HG02798 (cell line): ENCODE measurements around the gene SPSB1.
A peak's percentile ranks its signal among the peaks of the same experiment; 100 is the strongest.

Experiments
- ATAC-seq: cut with Tn5 transposase; IDR thresholded peaks from one replicate; pipeline ENCODE4 v1.9.1; 2021; ENCODE audit warnings: mild to moderate bottlenecking; ENCODE audit not compliant: unreplicated experiment, poor library complexity

The SPSB1 gene

DNA sequence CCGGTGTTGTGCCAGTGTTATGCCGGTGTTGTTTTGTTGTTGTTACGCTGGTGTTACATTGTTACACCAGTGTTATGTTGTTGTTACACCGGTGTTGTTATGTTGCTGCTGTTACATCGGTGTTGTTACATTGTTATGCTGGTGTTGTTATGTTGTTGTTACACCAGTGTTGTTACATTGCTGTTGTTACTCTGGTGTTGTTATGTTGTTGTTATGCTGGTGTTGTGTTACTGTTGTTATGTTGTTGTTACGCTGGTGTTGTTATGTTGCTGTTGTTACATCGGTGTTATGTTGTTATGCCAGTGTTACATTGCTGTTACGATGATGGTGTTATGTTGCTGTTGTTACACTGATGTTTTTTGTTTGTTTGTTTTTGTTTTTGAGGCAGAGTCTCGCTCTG is 34.1 kb upstream of the SPSB1 start:
- no peak for ATAC-seq

DNA sequence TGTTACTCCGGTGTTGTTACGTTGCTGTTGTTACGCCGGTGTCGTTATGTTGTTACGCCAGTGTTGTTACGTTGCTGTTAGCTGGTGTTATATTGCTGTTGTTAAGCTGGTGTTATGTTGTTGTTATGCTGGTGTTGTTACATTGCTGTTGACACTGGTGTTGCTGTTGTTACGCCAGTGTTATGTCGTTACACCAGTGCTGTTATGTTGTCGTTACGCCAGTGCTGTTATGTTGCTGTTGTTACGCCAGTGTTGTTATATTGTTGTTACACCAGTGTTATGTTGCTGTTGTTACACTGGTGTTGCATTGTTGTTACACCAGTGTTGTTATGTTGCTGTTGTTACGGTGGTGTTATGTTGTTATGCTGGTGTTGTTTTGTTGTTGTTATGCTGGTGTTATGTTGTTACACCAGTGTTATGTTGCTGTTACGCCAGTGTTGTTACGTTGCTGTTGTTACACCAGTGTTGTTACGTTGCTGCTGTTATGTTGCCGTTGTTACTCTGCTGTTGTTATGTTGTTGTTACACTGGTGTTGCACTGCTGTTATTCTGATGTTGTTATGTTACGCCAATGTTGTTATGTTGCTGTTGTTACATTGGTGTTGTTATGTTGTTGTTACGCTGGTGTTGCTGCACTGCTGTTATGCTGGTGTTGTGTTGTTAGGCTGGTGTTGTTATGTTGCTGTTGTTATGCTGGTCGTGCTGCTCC is 32.5 kb upstream of the SPSB1 start:
- no peak for ATAC-seq

DNA sequence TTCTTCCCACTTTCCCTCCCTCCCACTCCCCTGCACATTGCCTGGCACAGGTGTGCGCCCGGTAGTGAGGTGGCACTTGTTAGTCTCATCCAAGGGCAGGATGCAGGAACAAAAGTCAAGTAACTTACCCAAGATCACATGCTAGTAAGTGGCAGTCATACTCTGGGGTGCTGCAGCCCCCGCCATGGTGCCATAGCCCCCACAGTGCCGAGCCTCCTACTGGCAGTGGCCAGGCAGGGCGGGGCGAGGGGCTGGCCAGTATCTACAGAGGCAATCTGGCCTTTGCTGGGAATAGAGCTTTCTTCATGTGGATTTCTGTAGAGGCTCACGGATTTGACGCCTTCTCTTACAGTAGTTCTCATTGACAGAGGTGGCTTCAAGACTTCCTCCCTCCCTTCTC is 31.2 kb upstream of the SPSB1 start:
- ATAC-seq, result no peak

DNA sequence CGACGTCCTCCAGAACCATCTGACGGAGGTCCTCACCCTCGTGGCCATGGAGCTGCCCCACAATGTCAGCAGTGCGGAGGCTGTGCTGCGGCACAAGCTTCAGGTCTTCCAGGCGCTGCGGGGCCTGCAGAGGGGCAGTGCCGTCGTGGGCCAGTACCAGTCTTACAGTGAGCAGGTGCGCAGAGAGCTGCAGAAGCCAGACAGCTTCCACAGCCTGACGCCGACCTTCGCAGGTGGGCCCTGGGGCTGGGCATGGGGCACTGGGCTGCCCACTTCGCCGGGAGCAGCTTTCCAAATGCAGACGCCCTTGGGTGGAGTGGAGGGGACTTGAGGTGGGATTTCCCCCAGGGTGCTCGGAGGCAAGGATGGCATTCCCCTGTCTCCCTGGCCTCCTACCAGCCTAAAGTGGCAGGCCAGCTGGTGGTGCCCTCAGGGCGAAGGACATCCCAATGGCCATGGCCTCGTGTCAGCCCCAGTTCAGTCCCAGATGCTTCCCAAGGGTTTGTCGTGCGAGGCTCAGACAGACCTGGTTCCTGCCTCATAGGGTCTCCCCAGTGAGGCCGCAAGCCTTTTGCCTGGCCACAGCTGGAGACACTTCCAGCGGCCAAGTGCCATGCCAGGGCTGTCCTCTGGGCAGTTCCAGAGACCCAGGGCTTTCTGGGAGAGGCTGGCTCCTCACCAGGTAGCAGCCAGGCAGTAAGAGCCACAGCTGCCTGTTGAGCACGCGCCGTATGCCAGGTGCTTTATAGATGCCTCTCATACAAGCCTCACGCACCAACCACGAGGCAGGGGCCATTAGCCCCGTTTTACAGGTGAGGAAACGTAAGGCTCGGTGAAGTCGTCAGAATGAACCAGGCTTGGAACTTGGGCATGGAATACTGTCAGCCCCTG is 30.4 kb upstream of the SPSB1 start:
- no peak for ATAC-seq

DNA sequence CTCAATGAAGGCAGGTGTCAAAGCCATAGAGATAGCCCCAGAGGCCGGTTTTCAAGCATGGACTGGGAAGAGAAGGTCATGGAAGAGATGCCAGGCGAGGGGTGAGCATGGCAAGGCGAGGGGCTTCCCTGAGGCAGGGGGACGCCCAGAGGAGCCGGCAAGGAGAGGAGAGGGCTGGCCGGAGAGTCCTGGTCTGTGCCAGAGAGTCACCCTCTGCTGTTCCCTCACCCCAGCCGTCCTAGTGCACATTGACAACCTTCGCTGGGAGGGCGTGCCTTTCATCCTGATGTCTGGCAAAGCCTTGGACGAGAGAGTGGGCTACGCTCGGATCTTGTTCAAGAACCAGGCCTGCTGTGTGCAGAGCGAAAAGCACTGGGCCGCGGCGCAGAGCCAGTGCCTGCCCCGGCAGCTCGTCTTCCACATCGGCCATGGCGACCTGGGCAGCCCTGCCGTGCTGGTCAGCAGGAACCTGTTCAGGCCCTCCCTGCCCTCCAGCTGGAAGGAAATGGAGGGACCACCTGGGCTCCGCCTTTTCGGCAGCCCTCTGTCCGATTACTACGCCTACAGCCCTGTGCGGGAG is 29.3 kb upstream of the SPSB1 start:
- no peak for ATAC-seq

DNA sequence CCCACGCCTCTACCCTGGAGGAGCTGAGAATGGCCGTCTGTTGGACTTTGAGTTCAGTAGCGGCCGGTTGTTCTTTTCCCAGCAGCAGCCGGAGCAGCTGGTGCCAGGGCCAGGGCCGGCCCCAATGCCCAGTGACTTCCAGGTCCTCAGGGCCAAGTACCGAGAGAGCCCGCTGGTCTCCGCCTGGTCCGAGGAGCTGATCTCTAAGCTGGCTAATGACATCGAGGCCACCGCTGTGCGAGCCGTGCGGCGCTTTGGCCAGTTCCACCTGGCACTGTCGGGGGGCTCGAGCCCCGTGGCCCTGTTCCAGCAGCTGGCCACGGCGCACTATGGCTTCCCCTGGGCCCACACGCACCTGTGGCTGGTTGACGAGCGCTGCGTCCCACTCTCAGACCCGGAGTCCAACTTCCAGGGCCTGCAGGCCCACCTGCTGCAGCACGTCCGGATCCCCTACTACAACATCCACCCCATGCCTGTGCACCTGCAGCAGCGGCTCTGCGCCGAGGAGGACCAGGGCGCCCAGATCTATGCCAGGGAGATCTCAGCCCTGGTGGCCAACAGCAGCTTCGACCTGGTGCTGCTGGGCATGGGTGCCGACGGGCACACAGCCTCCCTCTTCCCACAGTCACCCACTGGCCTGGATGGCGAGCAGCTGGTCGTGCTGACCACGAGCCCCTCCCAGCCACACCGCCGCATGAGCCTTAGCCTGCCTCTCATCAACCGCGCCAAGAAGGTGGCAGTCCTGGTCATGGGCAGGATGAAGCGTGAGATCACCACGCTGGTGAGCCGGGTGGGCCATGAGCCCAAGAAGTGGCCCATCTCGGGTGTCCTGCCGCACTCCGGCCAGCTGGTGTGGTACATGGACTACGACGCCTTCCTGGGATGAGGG is 28.5 kb upstream of the SPSB1 start:
- ATAC-seq, result no peak

DNA sequence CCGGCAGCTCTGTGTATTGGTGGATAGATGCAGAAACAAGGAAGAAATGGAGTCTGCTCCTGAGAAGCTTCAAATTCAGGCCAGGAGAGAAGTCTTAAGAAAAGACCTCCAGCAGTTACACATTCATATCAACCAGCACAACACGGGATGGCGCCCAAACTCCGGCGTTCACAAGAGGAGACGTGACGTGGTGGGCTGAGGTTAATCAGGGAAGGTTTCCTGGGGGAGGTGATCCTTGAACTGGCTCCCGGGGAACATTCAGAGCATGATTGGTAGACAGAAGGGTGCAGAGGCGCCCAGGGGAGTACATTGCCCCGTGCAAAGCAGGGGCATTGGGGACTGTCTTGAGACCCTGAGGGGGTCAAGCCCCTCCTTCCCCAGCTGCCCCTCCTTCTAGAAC is 27.7 kb upstream of the SPSB1 start:
- ATAC-seq, result no peak

DNA sequence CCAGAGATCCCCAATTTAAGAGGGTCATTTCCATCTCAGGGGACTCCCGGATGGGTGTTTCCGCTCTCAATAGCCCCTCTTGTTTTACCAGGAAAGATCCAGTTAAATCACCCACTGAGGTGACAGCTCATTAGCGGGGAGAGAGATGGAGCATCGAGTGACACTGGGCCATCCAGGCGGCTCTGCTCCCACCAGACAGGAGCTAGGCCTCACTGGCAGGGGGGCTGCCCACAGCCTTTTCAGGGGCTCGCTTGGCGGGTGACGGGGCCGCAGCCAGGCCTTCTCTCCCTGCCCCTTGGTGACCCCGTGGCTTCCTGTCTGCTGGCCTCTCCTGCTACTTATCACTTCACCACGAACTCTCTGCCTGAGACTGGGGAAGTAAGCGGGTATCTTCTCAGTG is 26.7 kb upstream of the SPSB1 start:
- no peak for ATAC-seq

DNA sequence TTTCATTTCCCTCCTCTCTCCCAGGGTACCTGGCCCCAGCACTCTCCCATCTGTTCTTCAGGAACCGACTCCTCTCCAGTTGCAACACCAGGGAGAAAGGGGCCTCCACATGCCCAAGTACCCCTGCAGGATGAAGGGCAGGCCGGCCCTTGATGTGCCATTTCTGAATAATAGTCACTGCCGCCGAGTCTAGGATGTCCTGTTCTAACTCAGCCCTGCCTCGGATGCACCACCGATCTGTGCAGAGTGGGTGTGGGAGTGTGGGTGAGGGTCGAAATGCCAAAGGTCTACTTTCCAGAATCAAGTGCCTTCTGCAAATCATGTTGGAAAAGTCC is 25.4 kb upstream of the SPSB1 start:
- ATAC-seq, result no peak

DNA sequence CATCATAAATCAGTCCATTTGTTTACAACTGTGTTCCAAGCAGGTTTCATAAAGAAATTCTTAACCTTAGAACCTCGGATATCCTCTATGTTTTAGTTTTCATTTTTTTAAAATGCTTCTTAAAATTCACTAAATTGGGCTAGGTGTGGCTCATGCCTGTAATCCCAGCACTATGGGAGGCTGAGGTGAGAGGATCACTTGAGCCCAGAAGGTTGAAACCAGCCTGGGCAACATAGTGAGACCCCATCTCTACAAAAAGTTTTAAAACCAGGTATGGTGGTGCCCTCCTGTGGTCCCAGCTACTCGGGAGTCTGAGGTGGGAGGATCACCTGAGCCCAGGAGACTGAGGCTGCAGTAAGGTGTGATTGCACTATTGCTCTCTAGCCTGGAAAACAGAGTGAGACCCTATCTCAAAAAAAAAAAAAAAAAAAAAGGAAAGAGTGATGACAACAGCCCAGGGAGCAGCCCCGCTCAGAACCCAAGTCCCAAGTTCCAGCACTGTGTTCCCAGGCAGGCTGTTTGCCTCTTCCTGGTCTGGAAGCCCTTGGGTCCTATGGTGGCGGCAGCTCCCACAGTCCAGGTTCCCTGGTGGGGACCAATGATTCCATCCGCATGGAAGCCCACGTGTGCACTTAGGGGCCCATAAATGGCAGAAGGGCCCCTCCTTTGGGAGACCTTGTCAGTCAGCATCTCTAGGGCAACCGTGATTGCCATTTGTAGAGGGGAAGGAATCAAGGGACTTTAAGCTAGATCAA is 24.7 kb upstream of the SPSB1 start:
- ATAC-seq, result no peak

DNA sequence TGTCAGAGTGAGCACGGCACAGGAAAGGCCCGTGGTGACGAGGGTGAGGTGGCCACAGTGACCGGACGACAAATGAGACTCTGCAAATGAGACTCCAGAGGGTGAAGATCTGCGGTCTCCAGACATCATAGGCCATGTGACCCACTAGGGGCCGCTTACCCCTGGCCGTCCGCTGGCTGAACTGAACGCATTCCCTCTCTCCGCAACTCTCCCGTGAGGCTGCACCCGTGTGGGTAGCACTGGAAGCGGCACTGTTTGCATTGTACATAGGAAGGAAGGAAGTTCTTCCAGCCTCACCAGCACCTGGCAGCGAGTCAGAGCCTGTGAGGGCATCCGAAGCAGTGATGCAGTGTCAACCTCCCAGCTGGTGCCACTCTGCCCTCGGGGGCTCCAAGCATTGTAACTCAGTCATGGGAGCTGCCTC is 23.6 kb upstream of the SPSB1 start:
- ATAC-seq, result no peak

DNA sequence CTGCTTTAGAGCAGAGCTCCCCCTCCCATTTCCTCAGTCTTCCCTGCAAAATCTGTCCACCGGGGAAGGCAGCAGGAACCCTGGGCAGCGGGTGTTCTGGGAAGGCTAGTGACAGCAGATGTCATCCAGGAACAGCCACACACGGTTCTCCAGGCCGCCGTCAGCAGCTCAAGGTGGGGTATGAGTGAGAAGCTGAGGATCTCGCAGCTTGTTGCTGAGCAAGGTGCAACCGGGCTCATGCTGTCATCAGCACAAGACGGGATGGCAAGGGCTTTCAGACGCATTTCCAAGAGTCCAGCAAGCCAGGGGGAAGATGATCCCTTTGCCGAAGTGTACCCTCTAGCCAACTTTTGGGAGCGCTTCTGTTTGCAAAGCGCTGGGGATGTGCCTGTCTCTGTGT is 23.0 kb upstream of the SPSB1 start:
- ATAC-seq, result no peak

DNA sequence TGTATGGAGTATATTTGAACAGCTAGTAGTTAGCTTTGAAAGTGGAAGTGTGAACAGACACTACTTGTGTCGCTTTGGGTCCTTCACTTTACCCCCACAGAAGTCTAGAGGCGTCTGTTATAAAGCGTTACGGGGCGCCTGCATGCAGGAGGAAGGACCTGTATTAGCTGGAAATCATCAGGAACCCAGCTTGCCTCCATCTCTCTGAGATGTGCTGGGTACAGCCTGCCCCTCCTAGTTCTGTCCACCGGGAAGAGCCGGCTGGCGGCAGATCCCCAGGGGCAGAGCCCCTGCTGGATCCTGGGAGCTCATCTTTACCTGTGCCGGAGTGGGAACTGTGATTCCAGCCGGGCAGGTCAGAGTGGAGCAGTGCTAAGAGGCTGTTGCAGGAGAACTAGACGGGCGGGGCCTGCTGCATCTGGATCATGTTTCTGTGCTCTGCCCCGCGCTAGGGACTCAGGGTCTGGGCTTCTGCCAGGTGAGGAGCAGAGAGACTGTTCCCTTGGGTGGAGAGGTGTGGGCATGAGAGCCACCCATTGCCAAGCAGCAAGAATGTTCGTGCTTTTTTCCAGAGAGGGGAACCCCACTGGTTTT is 22.3 kb upstream of the SPSB1 start:
- ATAC-seq, result no peak

DNA sequence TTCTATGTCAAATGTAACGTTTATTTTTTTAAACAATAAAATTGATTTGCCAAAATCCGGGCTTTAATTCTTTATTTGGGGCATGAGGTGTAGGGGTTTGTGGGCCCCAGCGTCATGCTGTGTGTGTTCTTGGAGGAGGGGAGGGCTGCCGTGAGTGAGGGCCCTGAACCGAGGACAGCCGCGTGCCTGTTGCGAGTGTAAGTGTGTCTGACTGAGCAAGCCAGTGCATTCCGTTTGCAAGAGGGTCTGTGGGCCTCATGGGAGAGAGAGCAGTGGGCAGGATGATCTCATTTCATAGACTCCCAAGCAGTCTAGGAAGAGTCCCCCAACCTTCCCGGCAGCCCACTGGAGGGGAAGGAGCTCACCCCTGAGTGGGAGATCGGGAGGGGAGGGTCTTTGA is 21.4 kb upstream of the SPSB1 start:
- ATAC-seq, result no peak

DNA sequence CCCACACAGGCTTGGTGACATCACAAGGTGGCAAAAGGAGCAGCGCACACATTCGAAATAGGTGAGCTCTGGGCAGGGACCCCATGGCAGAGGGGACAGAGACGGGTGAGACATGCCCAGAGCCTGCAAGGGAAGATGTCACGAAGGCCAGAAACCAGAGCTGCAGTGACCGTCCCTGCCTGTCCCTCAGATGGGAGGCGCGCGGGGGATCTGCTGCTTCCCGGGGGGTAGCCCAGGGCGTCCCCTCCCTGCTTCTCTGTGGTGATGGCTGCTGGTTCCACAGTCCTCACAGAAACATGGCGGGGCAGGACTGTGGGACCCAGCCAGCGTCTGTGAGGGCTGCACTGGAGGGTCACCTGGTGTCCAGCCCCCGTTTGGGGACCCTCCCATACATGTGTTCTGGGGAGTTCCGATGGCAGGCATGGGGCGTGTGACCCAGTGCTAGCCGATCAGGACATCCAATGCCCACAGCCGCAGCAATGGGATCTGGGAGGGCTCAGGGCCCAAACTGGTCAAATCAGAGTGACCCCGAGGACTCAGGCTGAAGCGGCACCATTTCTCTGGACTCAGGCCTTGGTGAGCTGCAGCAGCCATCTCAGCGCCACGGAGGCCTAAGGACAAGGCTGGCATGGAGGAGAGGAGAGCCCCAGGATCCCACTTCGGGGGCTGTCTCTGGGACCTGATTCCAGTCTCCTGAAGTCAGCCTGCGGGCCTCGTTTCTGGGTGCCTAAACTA is 20.7 kb upstream of the SPSB1 start:
- no peak for ATAC-seq

DNA sequence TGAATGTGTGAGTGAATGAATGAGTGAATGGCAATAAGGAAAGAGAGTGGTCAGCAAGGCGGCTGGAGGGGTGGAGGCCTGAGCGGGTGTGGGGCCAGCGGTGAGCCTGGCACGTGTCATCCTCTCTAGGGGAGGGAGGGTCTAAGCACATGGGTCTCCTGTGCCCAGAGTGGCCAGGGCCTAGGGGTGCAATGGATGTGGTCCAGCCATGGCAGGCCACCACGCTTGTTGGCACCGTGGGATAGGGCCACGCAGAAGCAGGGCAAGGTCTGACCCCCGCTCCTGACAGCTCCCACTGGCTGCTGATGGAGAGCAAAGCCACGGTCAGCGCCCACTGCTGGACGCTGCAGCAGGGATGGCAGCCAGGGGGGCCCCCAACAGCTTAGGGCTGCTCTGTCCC is 19.5 kb upstream of the SPSB1 start:
- ATAC-seq, result no peak

DNA sequence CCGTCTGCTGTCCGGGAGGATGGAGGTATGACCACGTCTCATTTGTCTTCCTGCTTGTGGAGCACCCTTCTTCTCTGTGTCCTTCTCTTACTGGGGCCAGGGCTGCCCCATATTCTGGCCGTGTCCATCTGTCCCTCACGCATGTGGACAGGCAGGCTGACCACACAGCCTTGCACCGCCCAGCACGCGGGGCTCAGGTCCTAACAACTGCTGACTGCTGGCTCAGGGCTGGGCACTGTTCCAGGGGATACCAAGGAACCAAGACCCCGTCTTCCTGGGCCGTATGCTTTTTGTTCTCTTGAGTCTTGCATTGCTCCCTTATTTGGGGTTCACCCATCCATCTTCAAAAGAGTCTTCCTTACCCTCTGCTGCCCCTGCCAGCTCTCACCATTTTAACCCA is 17.5 kb upstream of the SPSB1 start:
- no peak for ATAC-seq

DNA sequence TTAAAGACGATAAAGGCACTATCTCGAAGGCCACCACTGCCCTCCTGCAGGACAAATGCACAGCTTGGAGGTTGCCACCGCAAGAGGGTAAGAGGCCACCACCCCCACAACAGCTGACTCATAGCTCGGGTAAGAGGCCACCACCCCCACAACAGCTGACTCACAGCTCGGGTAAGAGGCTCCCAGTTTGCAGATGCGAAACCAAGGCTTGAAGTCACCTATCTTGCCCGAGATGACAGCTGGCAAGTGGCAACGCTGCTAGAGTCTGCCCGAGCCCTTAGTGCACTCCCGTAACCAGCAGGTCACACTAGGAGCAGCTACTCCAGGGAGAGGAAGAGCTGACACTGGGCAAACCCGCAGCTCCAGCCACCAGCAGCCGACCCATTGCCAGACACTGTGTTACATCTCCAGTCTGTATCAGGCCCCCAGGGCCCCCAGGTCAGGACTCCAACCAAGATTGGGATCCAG is 17.1 kb upstream of the SPSB1 start:
- ATAC-seq, result peak; percentile 91

DNA sequence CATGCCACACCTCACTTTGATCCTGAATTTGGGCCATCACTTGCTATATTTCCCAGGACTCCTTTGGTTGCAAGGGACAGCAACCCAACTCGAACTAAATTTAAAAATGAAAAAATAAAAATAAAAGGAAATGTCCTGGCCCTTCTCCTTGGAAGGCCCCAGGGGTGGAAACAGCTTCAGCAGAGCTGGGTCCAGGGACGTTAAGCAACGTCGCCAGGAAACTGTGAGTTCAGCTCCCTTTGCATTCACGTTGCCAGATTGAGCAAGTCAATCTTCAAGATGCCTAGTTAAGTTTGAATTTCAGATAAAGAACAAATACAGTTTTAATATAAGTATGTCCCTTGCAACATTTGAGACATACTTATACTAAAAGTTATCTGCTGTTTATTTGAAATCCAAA is 14.6 kb upstream of the SPSB1 start:
- ATAC-seq, result no peak
